B cell (primary cell): ENCODE measurements around the gene RSPH4A.

Experiments used
- CTCF ChIP-seq: fragments of 200-600 bp; IDR thresholded peaks from one replicate; pipeline ENCODE4 v1.8.0; 2022; ENCODE audit warnings: antibody characterized with exemption, mild to moderate bottlenecking
- EZH2 ChIP-seq: IDR thresholded peaks from 2 replicates; pipeline ENCODE4 v1.6.1; 2012; ENCODE audit warnings: borderline replicate concordance, low read depth, mild to moderate bottlenecking, moderate library complexity, low read length; ENCODE audit not compliant: insufficient read depth, poor library complexity, severe bottlenecking

GRCh38 chr6:116624036-116624805, 7.9 kb downstream of the RSPH4A start:
- TF ChIP-seq CTCF, result no peak
- TF ChIP-seq EZH2, result no peak
